ENCODE results near the gene UTS2B. TPM values are rescaled to one million over a fixed set of nuclear protein-coding genes. Genes with fewer than 3 reads are reported as not detected.

The UTS2B gene
- total RNA-seq, 2 experiments from 2014 or later, result not detected

GRCh38 chr3:191306428-191306827 is 23.9 kb downstream of the UTS2B start:
- H3K36me3 Mint-ChIP-seq (ENCODE audit: low read depth), result no peaks in the 10 kb centered on the region
- DNase-seq, result no peak
- POLR2A ChIA-PET, result no interaction called here
- no peak overlapping the region for H3K27ac ChIP-seq (ENCODE audit: low read depth in 1 of 2, low read length in 2 of 2)
- CTCF ChIA-PET, result no interaction called here
- no peak overlapping the region for H3K27ac Mint-ChIP-seq
- no peaks in the 10 kb centered on the region for H3K4me1 ChIP-seq (ENCODE audit: insufficient read depth, low read length)
- no peak for TF ChIP-seq CTCF (IDR thresholded peaks at IDR 0.05)
- no peaks in the 10 kb centered on the region for H3K27me3 ChIP-seq (ENCODE audit: control insufficient read depth in 1 of 2, insufficient read depth in 2 of 2, low read length in 2 of 2)
- intact Hi-C loops (cut with DNase I, micrococcal nuclease), result no loop called here
- ATAC-seq (ENCODE audit: poor library complexity), result no peak
- H3K36me3 ChIP-seq (ENCODE audit: insufficient read depth, low read length), result no peaks in the 10 kb centered on the region
- no peaks in the 10 kb centered on the region for H3K4me1 Mint-ChIP-seq (ENCODE audit: low read depth)
- H3K27me3 Mint-ChIP-seq, result no peaks in the 10 kb centered on the region
- no peaks in the 10 kb centered on the region for H3K9me3 Mint-ChIP-seq
- peaks cover 0 to 5% of the 10 kb centered on the region in 2 experiments for H3K9me3 ChIP-seq (ENCODE audit: control insufficient read depth in 1 of 2, insufficient read depth in 1 of 2, low read length in 2 of 2)
- H3K4me3 Mint-ChIP-seq, result no peak overlapping the region
- H3K4me3 ChIP-seq (ENCODE audit: low read length), result no peak overlapping the region

GRCh38 chr3:191303596-191303995 is 26.7 kb downstream of the UTS2B start:
- CTCF ChIA-PET, result no interaction called here

DNA sequence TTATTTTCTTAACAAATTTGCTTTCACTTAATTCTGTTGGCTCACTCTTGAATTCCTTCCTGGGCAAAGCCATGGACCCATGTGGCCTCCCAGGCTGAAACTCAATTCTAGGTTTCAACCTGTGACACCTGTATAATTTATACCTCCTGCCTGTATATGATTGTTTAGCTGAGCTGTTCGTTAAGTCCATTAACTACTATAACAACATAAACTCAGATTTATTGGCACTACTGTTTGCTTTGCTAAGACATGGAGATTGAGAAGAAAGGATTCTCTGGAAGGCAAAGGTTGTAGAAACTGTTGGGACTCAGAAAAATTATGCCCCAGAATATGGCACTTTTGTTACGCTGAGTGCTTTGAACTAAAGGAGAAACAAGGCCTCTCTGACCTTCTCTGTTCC is 27.9 kb downstream of the UTS2B start:
- no peaks in the 10 kb centered on the region for H3K27me3 ChIP-seq (ENCODE audit: control insufficient read depth in 1 of 2, insufficient read depth in 2 of 2, low read length in 2 of 2)
- no peaks in the 10 kb centered on the region for H3K27me3 Mint-ChIP-seq
- no peak overlapping the region for H3K27ac ChIP-seq (ENCODE audit: low read depth in 1 of 2, low read length in 2 of 2)
- no peaks in the 10 kb centered on the region for H3K36me3 Mint-ChIP-seq (ENCODE audit: low read depth)
- no peak for DNase-seq
- ChIA-PET CTCF (no interaction called here), POLR2A (no interaction called here)
- no peaks in the 10 kb centered on the region for H3K36me3 ChIP-seq (ENCODE audit: insufficient read depth, low read length)
- TF ChIP-seq CTCF (IDR thresholded peaks at IDR 0.05), result no peak
- peaks cover 0 to 4% of the 10 kb centered on the region in 2 experiments for H3K9me3 ChIP-seq (ENCODE audit: control insufficient read depth in 1 of 2, insufficient read depth in 1 of 2, low read length in 2 of 2)
- no peak overlapping the region for H3K4me3 Mint-ChIP-seq
- H3K27ac Mint-ChIP-seq, result no peak overlapping the region
- ATAC-seq (ENCODE audit: poor library complexity), result no peak
- no peaks in the 10 kb centered on the region for H3K4me1 ChIP-seq (ENCODE audit: insufficient read depth, low read length)
- no peaks in the 10 kb centered on the region for H3K9me3 Mint-ChIP-seq
- intact Hi-C loops (cut with DNase I, micrococcal nuclease), result no loop called here
- no peaks in the 10 kb centered on the region for H3K4me1 Mint-ChIP-seq (ENCODE audit: low read depth)
- no peak overlapping the region for H3K4me3 ChIP-seq (ENCODE audit: low read length)

More at GRCh38 chr3:191303596-191303995, 26.7 kb downstream of the UTS2B start:
- peaks cover 0 to 4% of the 10 kb centered on the region in 2 experiments for H3K9me3 ChIP-seq (ENCODE audit: control insufficient read depth in 1 of 2, insufficient read depth in 1 of 2, low read length in 2 of 2)
- no peaks in the 10 kb centered on the region for H3K36me3 ChIP-seq (ENCODE audit: insufficient read depth, low read length)
- ATAC-seq (ENCODE audit: poor library complexity) (no peak), DNase-seq (no peak)
- intact Hi-C loops (cut with DNase I, micrococcal nuclease), result no loop called here
- Mint-ChIP-seq H3K27me3 (no peaks in the 10 kb centered on the region), H3K36me3 (ENCODE audit: low read depth) (no peaks in the 10 kb centered on the region), H3K4me1 (ENCODE audit: low read depth) (no peaks in the 10 kb centered on the region), H3K27ac (no peak overlapping the region), H3K9me3 (no peaks in the 10 kb centered on the region), H3K4me3 (no peak overlapping the region)
- no peaks in the 10 kb centered on the region for H3K27me3 ChIP-seq (ENCODE audit: control insufficient read depth in 1 of 2, insufficient read depth in 2 of 2, low read length in 2 of 2)
- POLR2A ChIA-PET, result no interaction called here
- no peaks in the 10 kb centered on the region for H3K4me1 ChIP-seq (ENCODE audit: insufficient read depth, low read length)
- H3K4me3 ChIP-seq (ENCODE audit: low read length), result no peak overlapping the region
- no peak overlapping the region for H3K27ac ChIP-seq (ENCODE audit: low read depth in 1 of 2, low read length in 2 of 2)
- no peak for TF ChIP-seq CTCF (IDR thresholded peaks at IDR 0.05)

Measured in CD4-positive, alpha-beta T cell (primary cell).